ENCODE measurements around the gene RNASE12. TPM values are rescaled to one million over a fixed set of nuclear protein-coding genes. Genes with fewer than 3 reads are reported as not detected.

Gene RNASE12
- total RNA-seq, 6 experiments from 2014 or later = not detected

DNA sequence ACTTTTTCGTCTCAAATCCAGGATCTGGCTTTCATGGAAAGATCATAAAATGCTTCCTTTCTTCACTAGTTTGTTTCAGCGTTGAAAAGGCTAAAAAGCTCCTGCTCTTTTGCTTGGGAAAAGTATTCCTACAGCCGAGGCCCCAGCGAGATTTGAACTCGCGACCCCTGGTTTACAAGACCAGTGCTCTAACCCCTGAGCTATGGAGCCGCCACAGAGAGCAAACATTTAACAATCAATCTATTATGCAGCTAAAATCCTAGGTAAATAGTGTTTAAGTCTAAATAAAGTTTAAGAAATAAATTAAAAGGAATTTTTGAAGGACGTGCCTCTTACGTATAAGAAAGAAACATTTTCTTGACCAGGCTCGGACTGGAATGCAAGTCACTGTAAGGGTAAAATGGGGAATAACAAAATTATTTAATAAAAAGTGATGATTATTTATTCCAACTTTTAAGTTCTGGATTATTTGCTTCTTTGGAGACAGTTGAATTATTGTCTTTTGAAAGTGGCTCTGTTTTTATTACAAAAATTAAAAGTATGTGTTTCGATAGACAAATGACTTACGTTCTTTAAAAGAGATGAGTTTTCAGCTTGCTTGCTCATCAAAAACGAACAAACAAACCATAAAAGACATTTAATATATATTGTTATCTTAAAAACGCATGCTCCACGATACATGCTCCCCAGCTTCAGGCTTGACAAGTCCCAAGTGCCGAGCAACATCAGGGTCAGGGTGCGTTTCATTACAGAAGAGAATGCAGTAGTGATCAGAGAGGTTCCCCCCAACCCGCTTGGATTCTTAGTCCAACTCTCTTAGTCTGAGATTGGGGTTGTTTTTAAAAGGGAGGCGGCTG is 40.1 kb upstream of the RNASE12 start:
- DNase-seq = no peak
- H3K27ac ChIP-seq = no peak overlapping the region
- peaks cover 5 to 30% of the 10 kb centered on the region in 2 donors for H3K27me3 ChIP-seq
- H3K4me1 ChIP-seq = peaks cover 0 to 12% (median 0%) of the 10 kb centered on the region in 4 donors
- H3K36me3 ChIP-seq = no peaks in the 10 kb centered on the region
- WGBS (ENCODE audit: insufficient coverage, low coverage, low lambda C conversion rate, missing lambda C conversion rate) = 2% methylated on average over 18 of the region's 19 CpGs
- peak; percentile 23 to 62 (median 52) for ATAC-seq
- no peak for TF ChIP-seq POLR2A (IDR thresholded peaks at IDR 0.05)
- TF ChIP-seq, protein P1, sequence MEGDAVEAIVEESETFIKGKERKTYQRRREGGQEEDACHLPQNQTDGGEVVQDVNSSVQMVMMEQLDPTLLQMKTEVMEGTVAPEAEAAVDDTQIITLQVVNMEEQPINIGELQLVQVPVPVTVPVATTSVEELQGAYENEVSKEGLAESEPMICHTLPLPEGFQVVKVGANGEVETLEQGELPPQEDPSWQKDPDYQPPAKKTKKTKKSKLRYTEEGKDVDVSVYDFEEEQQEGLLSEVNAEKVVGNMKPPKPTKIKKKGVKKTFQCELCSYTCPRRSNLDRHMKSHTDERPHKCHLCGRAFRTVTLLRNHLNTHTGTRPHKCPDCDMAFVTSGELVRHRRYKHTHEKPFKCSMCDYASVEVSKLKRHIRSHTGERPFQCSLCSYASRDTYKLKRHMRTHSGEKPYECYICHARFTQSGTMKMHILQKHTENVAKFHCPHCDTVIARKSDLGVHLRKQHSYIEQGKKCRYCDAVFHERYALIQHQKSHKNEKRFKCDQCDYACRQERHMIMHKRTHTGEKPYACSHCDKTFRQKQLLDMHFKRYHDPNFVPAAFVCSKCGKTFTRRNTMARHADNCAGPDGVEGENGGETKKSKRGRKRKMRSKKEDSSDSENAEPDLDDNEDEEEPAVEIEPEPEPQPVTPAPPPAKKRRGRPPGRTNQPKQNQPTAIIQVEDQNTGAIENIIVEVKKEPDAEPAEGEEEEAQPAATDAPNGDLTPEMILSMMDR (IDR thresholded peaks at IDR 0.05) = no peak
- H3K9me3 ChIP-seq = no peaks in the 10 kb centered on the region
- no peak overlapping the region for H3K4me3 ChIP-seq
- intact Hi-C loops (cut with DNase I) = no loop called here

DNA sequence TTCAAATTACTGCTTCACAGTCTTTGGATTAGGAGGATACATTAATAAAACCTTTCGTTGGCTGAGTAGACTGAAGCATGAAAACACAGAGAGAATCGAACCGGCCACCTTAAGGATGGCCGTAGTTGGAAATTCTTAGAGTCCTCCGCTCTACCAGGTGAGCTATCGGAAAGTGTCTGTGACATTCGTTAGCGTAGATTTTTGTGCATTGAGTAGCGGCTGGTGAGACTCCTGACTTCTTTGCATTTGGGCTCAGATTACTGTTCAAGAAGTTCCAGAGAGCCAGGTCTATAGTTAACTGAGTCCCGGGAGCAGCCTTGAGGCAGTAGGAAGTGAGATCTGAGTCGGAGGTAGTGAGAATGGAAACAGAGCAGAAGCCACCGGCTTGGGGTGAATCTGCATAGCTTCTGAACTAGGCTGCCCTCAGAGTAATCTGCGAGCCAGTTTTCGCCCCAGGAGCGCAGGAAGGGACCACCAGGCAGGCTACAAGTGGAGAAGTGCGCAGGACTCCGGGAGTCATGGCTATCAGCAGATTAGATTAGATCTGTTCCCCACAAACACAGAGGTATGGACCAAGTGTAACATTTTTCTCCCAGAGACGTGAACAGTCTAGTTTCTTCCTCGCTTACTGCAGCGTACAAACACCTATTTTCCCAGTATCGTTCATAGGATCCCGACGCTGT is 39.3 kb upstream of the RNASE12 start:
- H3K4me3 ChIP-seq = no peak overlapping the region
- H3K36me3 ChIP-seq = no peaks in the 10 kb centered on the region
- peak in 2 of 4 donors; percentile 27 to 28 for ATAC-seq
- H3K27me3 ChIP-seq = peaks cover 5 to 30% of the 10 kb centered on the region in 2 donors
- H3K27ac ChIP-seq = no peak overlapping the region
- intact Hi-C loops (cut with DNase I) = no loop called here
- no peaks in the 10 kb centered on the region for H3K9me3 ChIP-seq
- no peak for DNase-seq
- TF ChIP-seq, protein P1 (IDR thresholded peaks at IDR 0.05) = no peak
- no peak for TF ChIP-seq POLR2A (IDR thresholded peaks at IDR 0.05)
- 2% methylated on average over 20 of the region's 23 CpGs for WGBS (ENCODE audit: insufficient coverage, low coverage, low lambda C conversion rate, missing lambda C conversion rate)
- H3K4me1 ChIP-seq = peaks cover 0 to 12% (median 0%) of the 10 kb centered on the region in 4 donors

DNA sequence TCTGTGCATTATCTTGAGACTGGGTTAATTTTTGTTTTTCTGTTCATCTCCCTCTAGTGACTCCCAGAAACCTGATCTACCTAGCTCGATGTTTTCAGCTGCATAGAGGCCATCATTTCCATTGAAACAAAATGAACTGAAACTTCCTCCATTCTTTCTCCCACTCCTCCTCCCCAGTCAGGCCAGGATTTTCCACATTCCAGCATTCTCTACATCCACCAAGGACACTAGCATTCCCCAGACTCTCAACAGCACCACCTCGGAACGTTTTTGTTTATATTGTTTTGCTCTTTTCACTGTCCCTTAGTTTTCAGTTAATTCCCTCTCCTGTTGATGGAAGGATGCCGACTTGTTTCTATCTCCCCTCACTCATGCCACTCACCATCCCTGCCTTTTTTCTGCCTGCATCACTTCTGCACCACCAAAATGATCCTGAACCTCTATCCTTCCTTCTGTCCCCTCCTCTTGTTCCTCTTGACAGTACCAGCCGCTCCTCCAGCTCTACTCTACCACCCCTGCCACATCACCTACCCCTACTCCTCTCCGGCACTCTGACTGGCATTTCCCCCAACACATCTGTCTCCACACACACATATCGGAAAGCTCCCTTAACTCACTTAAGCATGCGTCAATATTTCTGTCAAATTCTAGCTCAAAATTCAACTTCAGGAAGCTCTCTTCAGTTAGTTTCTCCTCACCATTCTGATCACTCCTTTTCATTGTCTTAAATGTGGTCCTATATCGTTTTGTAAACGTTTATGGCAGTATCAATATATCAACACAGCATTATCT is 37.1 kb upstream of the RNASE12 start:
- Histone ChIP-seq H3K4me1 (peaks cover 0 to 12% (median 0%) of the 10 kb centered on the region in 4 donors), H3K27ac (no peak overlapping the region), H3K9me3 (no peaks in the 10 kb centered on the region), H3K36me3 (no peaks in the 10 kb centered on the region), H3K27me3 (peaks cover 0 to 33% of the 10 kb centered on the region in 2 donors), H3K4me3 (no peak overlapping the region)
- DNase-seq (no peak), ATAC-seq (no peak)
- intact Hi-C loops (cut with DNase I) = no loop called here
- WGBS (ENCODE audit: insufficient coverage, low coverage, low lambda C conversion rate, missing lambda C conversion rate) = 42% methylated on average over 10 of the region's 10 CpGs
- no peak for TF ChIP-seq POLR2A (IDR thresholded peaks at IDR 0.05)
- TF ChIP-seq, protein P1 (IDR thresholded peaks at IDR 0.05) = no peak

DNA sequence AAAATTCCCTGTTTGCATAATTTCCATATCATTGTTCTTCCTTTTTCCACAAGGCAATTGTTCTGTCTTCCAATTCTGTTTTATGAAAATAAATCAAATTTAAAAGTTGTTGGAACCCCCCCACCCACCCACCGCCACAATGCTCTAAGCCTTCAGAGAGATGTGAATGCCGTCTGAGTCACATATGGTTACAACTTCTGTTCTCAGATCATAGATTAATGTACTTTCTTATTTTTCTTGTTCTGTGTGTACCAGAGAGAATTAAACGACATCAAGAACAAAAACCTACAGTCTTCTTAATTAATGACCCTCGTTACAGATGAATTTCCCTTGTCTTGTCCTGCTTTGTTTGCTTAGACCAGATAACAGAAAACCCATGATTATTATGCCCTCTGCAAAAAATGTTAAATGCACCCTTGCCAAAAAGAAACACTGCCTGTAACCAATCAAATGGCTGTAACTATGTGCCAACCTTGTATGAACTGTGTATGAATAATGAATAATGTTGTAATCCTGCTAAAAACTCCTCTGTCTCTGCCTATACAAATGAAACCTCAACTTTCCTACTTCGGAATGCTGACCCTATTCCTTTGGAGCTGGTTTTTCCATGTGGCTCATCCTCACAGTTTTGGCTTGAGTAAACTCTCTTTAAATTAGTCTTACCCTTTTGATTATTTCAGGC is 36.3 kb upstream of the RNASE12 start:
- no peak for ATAC-seq
- no peak for DNase-seq
- 52% methylated on average over 5 of the region's 5 CpGs for WGBS (ENCODE audit: insufficient coverage, low coverage, low lambda C conversion rate, missing lambda C conversion rate)
- TF ChIP-seq, protein P1 (IDR thresholded peaks at IDR 0.05) = no peak
- TF ChIP-seq POLR2A (IDR thresholded peaks at IDR 0.05) = no peak
- no peak overlapping the region for H3K27ac ChIP-seq
- intact Hi-C loops (cut with DNase I) = no loop called here
- H3K4me1 ChIP-seq = peaks cover 0 to 10% (median 0%) of the 10 kb centered on the region in 4 donors
- H3K36me3 ChIP-seq = no peaks in the 10 kb centered on the region
- no peak overlapping the region for H3K4me3 ChIP-seq
- no peaks in the 10 kb centered on the region for H3K9me3 ChIP-seq
- H3K27me3 ChIP-seq = peaks cover 0 to 28% of the 10 kb centered on the region in 2 donors
